PFSK-1 (cell line): ENCODE measurements around the gene TRPM5.

Experiments
- FOXP2 ChIP-seq: optimal IDR thresholded peaks from 2 replicates; pipeline ENCODE3; 2011; ENCODE audit warnings: borderline replicate concordance, control low read depth, inconsistent platforms; ENCODE audit not compliant: insufficient read depth; ENCODE audit errors: extremely low read length, extremely low read depth
- POLR2AphosphoS5 ChIP-seq: IDR thresholded peaks from 2 replicates; pipeline ENCODE4 v1.6.1; 2012; ENCODE audit warnings: low read depth, mild to moderate bottlenecking, control low read depth, low read length, moderate library complexity
- REST ChIP-seq, 2 experiments: IDR thresholded peaks; 2 replicates each; pipeline versions ENCODE4 v1.6.1 to v1.8.0; 2011 to 2012; ENCODE audit warnings: low read depth in 2 of 2, low read length in 2 of 2, control low read depth in 1 of 2, inconsistent platforms in 1 of 2, mild to moderate bottlenecking in 1 of 2, moderate library complexity in 1 of 2; ENCODE audit not compliant: insufficient read depth in 1 of 2
- SIN3A ChIP-seq: IDR thresholded peaks from 2 replicates; pipeline ENCODE4 v1.6.1; 2012; ENCODE audit warnings: mild to moderate bottlenecking, low read length, moderate library complexity, borderline replicate concordance; ENCODE audit not compliant: insufficient read depth
- TAF1 ChIP-seq: IDR thresholded peaks from 2 replicates; pipeline ENCODE4 v1.6.1; 2012; ENCODE audit warnings: low read length, control low read depth, borderline replicate concordance; ENCODE audit not compliant: insufficient read depth

The TRPM5 gene

DNA sequence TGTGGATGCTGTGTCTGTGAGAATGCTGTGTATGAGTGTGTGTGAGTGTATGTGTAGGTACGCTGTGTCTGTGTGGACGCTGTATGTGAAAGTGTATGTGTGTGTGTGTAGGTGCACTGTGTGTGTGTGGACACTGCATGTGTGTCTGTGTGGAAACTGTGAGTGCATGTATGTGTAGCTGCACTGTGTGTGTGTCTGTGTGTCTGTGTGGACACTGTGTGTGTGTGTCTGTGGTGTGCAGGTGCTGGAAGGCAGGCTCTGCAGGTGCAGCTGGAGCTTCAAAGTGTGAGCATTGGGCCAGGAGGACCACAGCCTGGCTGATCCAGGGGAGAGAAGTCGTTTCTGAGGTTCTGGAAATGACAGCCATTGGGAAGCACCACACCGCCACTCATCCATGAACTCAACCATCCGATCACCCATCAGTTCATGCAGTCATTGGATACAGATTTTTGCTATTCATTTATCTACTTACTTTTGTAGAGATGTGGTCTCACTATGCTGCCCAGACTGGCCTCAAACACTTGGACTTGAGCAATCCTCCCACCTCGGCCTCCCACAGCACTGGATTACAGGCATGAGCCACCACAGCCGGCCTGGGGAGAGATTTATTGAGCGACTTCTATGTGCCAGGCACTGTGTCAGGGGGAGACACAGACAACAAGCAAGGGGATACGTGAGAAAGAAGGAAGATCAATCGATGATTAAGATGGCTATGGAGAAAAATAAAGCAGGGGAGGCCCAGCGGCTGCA is 9.6 kb downstream of the TRPM5 start:
- TF ChIP-seq FOXP2 = no peak
- TF ChIP-seq POLR2AphosphoS5 = no peak
- no peak for TF ChIP-seq SIN3A
- TF ChIP-seq REST (IDR thresholded peaks at IDR 0.05; ENCODE audit: insufficient read depth in 1 of 2, low read depth in 2 of 2, low read length in 2 of 2) = no peak
- no peak for TF ChIP-seq TAF1

GRCh38 chr11:2434008-2434407 is 10.3 kb downstream of the TRPM5 start:
- no peak for TF ChIP-seq FOXP2
- no peak for TF ChIP-seq TAF1
- no peak for TF ChIP-seq REST (IDR thresholded peaks at IDR 0.05; ENCODE audit: insufficient read depth in 1 of 2, low read depth in 2 of 2, low read length in 2 of 2)
- no peak for TF ChIP-seq POLR2AphosphoS5
- TF ChIP-seq SIN3A = no peak

- TF ChIP-seq TAF1 = no peak
- no peak for TF ChIP-seq REST (IDR thresholded peaks at IDR 0.05; ENCODE audit: insufficient read depth in 1 of 2, low read depth in 2 of 2, low read length in 2 of 2)
- TF ChIP-seq SIN3A = no peak
- no peak for TF ChIP-seq POLR2AphosphoS5
- TF ChIP-seq FOXP2 = no peak
Observed at GRCh38 chr11:2433106-2433925, 11.0 kb downstream of the TRPM5 start.

GRCh38 chr11:2432628-2433071 is 11.7 kb downstream of the TRPM5 start:
- no peak for TF ChIP-seq FOXP2
- TF ChIP-seq REST (IDR thresholded peaks at IDR 0.05; ENCODE audit: insufficient read depth in 1 of 2, low read depth in 2 of 2, low read length in 2 of 2) = no peak
- no peak for TF ChIP-seq SIN3A
- TF ChIP-seq TAF1 = no peak
- TF ChIP-seq POLR2AphosphoS5 = no peak
